ENCODE data around the gene AGPAT4.
"Not testable (repeated sequence)": the region's sequence is repeated elsewhere in the genome, so short reads cannot be mapped to it uniquely, and the experiment has no call there.

AGPAT4 gene

DNA sequence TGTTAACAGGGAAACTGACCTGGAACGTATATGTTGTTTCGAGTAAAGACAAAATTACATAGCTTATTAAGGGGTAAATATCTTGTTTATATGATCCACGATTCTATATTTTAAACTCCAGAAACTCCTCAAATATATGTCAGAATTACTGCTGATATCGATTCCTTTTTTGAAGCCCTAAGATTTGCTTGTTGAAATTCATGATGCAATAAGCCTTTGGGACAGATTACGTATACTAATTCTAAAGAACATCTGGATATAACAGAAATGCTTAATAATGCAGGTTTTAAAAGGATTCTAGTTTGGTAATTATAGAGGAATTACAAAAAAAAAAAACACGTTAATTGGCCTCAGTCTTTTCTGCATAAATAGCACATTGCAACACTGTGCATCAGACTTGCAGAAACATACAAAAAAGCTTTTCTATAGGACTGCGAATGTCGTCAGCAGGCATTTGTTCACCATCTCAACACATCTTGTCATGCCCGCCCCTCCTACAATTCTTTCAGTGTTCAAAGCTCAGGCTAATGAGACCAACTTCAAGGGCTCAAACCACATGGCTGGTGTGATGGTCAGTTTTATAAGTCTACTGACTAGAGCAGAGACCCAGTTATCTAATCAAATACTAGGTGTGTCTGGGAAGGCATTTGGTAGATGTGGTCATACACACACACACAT, 74.9 kb downstream of the AGPAT4 start:
- no peak for DNase-seq

- DNase-seq = no peak
These were observed 75.7 kb downstream of the AGPAT4 start for GRCh38 chr6:161198176-161198575.

DNA sequence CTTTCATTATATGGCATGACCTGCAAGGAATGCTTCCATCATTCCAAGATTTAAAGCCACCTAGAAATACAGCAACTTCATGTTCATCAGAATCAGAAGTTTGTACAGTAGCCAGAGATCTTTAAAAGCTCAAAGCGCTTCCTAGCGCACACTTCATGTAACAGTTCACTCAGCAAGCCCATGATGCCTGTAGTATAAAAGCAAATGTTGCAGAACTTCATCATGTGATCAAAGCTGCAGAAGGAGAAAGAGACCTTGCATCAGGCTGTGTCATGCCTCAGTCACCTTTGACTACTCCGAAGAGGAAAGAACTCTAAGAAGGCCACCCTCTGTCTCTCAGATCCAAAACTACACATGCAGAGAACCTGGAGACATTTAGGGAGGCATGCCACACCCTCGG, 78.5 kb downstream of the AGPAT4 start:
- no peak for DNase-seq

DNA sequence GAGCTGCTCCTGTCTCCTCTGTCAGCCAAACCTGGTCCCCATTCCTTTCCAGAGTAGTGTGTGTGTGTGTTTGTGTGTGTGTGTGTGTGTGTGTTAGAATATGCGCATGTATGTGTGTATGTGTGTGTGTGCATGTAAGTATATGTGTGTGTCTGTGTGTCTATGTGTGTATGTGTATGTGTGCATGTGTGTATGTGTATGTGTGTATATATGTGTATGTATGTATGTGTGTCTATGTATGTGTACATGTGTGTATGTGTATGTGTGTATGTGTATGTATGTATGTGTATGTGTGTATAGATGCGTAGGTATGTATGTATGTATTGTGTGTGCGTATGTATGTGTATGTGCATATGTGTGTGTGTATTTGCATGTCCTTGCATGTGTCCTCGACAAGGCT, 79.5 kb downstream of the AGPAT4 start:
- DNase-seq = no peak

DNA sequence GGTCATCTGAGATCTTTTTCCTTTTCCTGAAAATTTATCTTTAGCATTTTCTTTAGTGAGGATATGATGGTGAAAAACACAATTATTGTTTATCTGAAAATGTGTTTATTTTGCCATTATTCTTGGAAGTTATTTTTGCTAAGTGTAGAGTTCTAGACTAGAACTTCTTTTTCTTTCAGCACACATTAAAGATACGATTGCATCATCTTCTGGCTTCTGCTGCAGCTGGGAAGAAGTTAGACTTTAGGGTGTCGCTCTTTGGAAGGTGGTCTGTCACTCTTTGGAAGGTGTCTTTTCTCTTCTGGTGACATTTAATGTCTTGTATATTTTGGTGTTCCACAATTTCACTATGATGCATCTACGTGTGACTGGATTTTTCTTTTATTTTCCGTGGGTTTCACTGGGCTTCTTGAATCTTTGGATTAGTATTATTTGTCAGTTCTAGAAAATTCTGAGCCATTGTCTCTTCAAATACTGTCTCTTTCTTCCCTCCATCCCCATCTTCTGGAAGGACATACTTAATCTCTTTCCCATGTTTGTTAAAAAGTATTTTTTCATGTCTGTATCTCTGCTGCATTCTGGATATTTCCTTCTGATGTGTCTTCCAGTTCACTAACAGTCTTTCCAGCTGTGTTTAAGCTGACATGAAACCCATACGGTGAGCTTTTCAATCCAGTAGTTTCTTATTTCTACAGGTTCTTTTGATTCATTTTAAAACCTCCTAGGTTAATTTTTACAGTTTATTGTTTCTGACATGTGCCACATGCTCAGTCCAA, 81.0 kb downstream of the AGPAT4 start:
- no peak for DNase-seq

DNA sequence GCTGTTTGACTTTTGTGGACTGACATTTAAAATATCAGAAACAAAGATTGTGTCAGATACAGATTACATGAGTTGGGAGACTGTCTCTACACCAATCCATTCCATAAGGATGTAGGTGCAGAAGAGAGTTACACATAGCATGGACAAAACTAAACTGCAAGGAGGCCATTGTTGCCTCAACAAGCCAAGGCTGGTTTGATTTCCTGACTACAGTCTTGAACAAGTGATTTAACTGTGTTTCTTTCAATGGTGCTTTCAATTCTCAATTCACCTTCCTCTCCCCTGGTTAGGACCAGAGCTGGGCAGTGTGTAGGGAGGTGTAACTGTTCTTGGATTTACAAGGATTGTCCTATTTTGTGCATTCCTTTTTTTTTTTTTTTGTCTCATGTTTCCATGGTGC, 82.2 kb downstream of the AGPAT4 start:
- DNase-seq = no peak

DNA sequence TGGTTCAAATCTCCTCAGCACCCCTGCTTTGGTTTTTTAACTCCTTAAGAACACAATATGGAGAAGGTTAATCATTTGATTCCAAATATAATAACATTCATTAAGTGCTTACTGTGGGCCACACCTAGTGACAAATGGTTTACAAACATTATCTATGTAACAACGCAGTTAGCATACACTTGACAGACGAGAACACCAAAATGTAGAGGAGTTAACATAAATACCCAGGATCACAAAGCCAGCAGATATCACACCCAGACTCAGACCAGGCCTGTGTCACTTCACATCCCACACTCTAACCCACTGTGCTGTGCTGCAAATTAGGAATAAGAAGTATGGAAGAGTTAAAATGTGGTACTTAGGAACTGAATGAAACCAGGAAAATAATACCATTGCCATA, 82.9 kb downstream of the AGPAT4 start:
- no peak for DNase-seq

GRCh38 chr6:161189891-161190290, 84.0 kb downstream of the AGPAT4 start:
- no peak for DNase-seq

- DNase-seq = no peak
These were observed 85.1 kb downstream of the AGPAT4 start for GRCh38 chr6:161188547-161189465.

- DNase-seq = no peak
These were observed 87.6 kb downstream of the AGPAT4 start for GRCh38 chr6:161186173-161186769.

DNA sequence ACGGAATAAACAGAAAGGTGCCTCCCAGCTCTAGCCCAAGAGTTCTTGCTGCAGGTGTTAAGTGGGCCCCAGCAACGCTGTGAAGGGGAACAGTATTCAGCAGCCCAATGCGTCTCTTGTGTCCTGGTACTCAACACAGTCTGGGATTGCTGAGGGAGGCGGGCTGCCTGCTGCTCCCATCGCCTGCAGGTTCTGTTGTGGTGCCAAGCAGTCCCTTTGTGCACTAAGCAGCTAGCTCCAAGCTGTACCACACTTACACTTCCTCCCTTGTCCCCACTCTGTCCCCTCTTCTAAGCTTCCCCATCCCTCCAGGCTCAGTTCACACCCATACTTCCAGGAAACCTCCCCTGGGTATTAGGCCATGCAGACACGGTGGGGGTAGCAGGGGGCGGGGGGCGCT, 92.7 kb downstream of the AGPAT4 start:
- DNase-seq = no peak

DNA sequence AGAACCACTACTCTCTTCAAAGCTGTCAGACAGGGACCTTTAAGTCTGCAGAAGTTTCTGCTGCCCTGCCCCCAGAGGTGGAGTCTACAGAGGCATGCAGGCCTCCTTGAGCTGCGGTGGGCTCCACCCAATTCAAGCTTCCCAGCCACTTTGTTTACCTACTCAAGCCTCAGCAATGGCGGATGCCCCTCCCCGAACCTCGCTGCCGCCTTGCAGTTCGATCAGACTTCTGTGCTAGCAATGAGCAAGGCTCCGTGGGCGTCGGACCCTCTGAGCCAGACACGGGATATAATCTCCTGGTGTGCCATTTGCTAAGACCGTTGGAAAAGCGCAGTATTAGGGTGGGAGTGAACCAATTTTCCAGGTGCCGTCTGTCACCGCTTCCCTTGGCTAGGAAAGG, 95.7 kb downstream of the AGPAT4 start:
- DNase-seq = not testable (repeated sequence)

GRCh38 chr6:161176428-161176827, 97.4 kb downstream of the AGPAT4 start:
- not testable (repeated sequence) for DNase-seq

GRCh38 chr6:161172769-161173168, 101.1 kb downstream of the AGPAT4 start:
- not testable (repeated sequence) for DNase-seq

DNA sequence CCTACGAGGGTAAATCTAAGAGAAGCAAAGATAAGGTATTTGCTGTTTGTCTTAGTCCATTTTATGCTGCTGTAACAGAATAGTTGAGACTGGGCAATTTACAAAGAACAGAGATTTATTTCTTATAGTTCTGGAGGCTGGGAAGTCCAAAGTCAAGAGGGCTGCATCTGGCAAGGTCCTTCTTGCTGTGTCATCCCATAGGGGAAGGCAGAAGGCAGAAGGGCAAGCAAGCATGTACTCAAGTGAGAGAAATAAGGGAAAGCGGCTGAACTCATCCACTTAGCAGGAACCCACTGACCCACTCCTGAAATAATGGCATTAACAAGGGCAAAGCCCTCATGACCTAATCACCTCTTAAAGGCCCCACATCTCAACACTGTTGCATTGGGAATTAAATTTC, 102.7 kb downstream of the AGPAT4 start:
- DNase-seq = no peak

DNA sequence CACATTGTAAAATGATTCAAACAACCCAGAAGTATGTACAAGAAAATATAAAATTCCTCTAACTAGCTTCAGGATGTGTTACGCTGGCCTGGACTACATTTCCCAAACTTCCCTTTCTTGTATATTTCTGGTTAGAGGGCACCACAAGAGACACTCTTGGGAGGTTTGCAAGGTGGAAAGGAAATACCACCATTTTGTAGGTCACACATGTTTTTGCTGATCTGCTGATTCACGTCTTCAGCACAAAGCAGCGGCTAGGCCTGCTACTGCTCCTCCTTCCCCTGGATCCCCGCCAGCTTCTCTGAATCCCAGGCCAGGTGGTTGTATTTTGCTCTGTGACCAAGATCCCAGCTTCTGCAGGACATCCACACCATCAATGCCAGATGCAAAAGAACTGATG, 104.2 kb downstream of the AGPAT4 start:
- no peak for DNase-seq

DNA sequence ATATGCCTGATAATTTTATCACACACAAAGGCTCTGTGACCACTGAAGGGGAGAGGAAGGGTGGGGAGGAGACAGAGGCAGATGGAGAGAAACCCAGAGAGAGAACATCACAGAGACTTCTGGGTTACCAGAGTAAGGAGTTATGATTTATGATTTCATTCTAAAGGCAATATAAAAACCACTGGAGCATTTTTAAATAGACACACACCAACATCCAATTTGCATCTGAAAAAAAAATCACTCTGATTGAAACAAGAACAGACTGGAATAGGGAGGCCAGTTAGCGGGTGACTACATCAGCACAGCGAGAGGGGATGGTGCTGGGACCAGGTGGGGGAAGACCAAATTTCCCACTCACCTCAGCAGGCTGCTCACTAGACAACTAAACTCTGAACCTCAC, 104.8 kb downstream of the AGPAT4 start:
- no peak for DNase-seq

DNA sequence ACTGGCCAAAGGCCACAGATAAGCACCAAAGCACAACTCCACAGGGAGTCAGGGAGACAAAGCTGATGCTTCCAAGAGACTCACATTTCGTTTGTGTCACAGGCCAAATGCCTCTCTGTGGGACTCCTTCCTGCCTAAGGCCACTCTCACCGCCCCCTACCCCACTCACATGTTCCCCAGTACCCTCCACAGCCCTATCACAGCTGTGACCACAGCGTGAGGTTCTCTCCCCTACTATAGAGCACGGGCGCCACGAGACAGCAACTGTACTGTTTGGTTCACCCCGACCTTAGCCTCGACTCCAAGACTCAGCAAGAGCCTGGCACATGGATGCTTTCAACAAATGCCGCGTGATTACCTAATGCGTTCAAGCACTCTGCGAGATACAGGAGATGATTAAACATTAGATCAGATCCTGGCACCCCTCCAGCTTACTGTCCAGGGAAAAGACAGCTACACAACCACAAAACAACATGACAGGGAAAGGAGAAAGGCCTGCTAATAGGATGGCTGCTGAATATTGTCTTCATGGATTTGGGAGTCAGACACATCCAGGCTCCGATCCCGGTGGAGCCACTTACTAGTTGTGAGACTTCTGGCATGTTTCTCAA, 105.5 kb downstream of the AGPAT4 start:
- DNase-seq = no peak

DNA sequence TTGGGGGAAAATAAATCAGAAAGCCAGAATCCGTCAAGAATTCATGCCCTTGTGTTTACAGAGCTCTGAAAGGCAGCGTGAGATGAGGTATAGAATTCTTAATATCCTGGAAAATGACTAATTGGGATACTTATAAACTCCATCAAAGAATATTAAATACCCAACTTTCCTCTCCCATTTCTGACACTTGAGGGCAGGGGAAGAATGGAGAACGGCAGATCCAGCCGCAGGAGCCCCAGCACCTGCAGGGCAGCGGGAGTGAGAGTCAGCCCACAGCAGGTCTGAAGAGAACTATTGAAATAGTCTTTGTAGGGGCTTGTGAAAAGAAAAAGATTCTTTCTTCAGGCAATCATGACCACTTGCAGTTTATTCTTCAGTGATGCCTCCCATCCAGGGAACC, 107.2 kb downstream of the AGPAT4 start:
- no peak for DNase-seq

DNA sequence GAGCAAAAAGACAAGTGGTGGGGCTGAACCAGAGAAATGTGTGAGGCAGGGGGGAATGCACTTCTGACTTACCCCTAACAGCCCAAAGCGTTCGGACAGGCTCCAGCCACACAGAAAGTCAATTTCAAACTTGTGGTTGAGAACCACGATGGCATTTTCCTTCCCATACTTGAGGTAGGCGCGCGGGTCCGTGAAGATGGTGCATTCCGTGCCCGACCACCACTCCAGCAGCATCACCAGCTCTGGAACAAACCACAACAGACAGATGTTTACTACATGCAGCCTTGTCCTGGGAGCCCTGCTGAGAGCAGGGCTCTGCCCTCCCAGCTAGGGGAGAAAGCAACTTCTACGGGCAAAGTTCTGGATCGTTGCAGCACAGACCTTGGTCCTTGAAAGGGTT, 107.7 kb downstream of the AGPAT4 start:
- DNase-seq = no peak

DNA sequence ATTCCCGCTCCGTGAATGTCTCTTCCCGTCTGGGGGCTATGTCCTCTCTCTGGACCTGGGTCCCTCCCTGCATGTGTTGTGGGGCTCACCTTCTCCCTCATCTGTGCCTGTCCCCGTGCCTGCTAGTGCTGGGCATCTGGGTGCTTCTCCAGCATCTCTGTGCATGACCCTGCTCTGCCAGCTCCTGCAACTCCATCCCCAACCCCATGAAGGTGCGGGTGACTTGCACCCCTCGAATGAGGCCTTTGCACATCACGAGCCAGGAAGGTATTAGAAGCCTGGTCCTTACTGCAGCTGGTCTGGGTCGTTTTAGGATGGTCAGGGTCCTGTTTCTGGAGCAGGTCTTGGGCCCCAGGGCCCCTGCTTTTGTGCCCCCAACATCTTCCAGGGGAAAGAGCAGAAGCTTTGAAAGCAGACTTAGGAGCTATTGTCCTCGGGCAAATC, 109.7 kb downstream of the AGPAT4 start:
- no peak for DNase-seq

DNA sequence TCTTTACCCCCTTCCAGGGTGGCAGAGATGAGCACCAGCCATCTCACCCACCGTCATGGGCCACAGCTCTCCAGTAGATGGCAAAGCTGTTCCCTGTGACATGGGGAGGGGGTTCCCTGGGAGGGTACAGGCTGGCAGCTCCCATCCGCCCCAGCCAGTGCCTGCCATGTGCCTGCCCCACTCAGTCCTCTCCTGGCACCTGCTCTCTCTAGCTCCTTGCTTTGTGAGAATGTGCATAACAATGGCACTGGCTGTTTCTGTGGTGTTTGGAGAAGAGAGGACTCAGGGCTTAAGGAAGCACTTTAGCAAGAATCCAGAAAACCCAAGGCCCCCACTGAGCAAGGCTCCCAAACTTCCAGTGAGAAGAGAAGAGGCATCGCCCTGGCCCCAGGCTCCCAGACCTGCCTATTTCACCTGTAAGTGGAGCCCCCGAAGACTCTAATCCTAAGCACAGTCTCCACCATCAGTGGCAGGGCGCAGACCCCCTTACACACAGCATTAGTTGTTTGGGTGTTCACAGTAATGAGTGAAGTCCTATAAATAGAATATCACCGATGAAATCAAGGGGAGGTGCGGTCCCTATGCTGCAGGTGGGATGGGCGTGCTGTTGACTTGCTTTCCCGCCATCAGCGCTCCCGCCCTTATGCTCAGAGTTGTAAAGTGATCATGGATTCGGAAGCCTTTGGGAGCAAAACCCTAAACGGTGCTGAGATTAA, 110.2 kb downstream of the AGPAT4 start:
- DNase-seq = no peak
